Neural cell (in vitro differentiated cells): Measurements from ENCODE around the gene SLC4A4. TPM values are rescaled to one million over a fixed set of nuclear protein-coding genes. Genes with fewer than 3 reads are reported as not detected.

Experiments used
- H2AFZ ChIP-seq: fragments of 200-600, 300-800 bp; sonication (generic), shearing (Covaris generic); 2 replicates; pipeline ENCODE4 v1.6.0; 2014; ENCODE audit warnings: low read depth, mild to moderate bottlenecking, antibody characterized with exemption, low read length, moderate library complexity
- H3F3A ChIP-seq: fragments of 200-600 bp; shearing (Covaris generic); 2 replicates; pipeline ENCODE4 v1.6.1; 2016; ENCODE audit warnings: mild to moderate bottlenecking, moderate library complexity, mixed read lengths, antibody characterized with exemption, low read length; ENCODE audit not compliant: insufficient read depth, poor library complexity, severe bottlenecking
- H3K27ac ChIP-seq: fragments of 200-600, 300-800 bp; sonication (generic), shearing (Covaris generic); 2 replicates; pipeline ENCODE4 v1.5.1; 2014; ENCODE audit warnings: mild to moderate bottlenecking, low read length, moderate library complexity
- H3K27me3 ChIP-seq: fragments of 300-800, 200-600 bp; sonication (generic), shearing (Covaris generic); 2 replicates; pipeline ENCODE4 v1.6.0; 2014; ENCODE audit warnings: mild to moderate bottlenecking, low read depth, low read length, moderate library complexity; ENCODE audit not compliant: insufficient read depth
- H3K36me3 ChIP-seq: fragments of 300-800, 200-600 bp; sonication (generic), shearing (Covaris generic); 2 replicates; pipeline ENCODE4 v1.5.1; 2014; ENCODE audit warnings: mild to moderate bottlenecking, antibody characterized with exemption, low read length, moderate library complexity; ENCODE audit not compliant: insufficient read depth
- H3K4me2 ChIP-seq: fragments of 300-800, 200-600 bp; sonication (generic), shearing (Covaris generic); 2 replicates; pipeline ENCODE4 v1.6.0; 2014; ENCODE audit warnings: mild to moderate bottlenecking, low read length
- H3K4me3 ChIP-seq: fragments of 300-800, 200-600 bp; sonication (generic), shearing (Covaris generic); 2 replicates; pipeline ENCODE4 v1.5.1; 2014; ENCODE audit warnings: mild to moderate bottlenecking, low read length, moderate library complexity
- H3K79me2 ChIP-seq: fragments of 200-600 bp; shearing (Covaris generic); replicated peaks from 2 replicates; pipeline ENCODE4 v1.6.0; 2014; ENCODE audit warnings: mild to moderate bottlenecking, low read length, moderate library complexity; ENCODE audit not compliant: insufficient read depth
- H3K9ac ChIP-seq: fragments of 300-800, 200-600 bp; sonication (generic), shearing (Covaris generic); 2 replicates; pipeline ENCODE4 v1.6.1; 2016; ENCODE audit warnings: mild to moderate bottlenecking, low read length, mixed read lengths
- H3K9me2 ChIP-seq: fragments of 200-600 bp; shearing (Covaris generic); 2 replicates; pipeline ENCODE4 v1.6.1; 2016; ENCODE audit warnings: mild to moderate bottlenecking, low read length, mixed read lengths; ENCODE audit not compliant: insufficient read depth
- H3K9me3 ChIP-seq: fragments of 200-600, 300-800 bp; sonication (generic), shearing (Covaris generic); 2 replicates; pipeline ENCODE4 v1.6.1; 2016; ENCODE audit warnings: mild to moderate bottlenecking, mixed run types, low read length, moderate library complexity, mixed read lengths
- H4K20me1 ChIP-seq: fragments of 200-600 bp; shearing (Covaris generic); 2 replicates; pipeline ENCODE4 v1.6.1; 2016; ENCODE audit warnings: mild to moderate bottlenecking, mixed run types; ENCODE audit not compliant: insufficient read depth
- EP300 ChIP-seq: fragments of 450-650 bp; conservative IDR thresholded peaks from 2 replicates; pipeline ENCODE4 v1.6.1; 2014; ENCODE audit warnings: antibody characterized with exemption, mild to moderate bottlenecking, moderate library complexity; ENCODE audit not compliant: poor library complexity, severe bottlenecking
- EZH2 ChIP-seq: fragments of 200-600, 300-800 bp; shearing (Covaris generic), sonication (generic); IDR thresholded peaks from 2 replicates; pipeline ENCODE4 v1.6.1; 2014; ENCODE audit warnings: antibody characterized with exemption, low read length, borderline replicate concordance, mild to moderate bottlenecking; ENCODE audit not compliant: insufficient read depth, poor library complexity, severe bottlenecking
- MXI1 ChIP-seq: fragments of 450-650 bp; conservative IDR thresholded peaks from 2 replicates; pipeline ENCODE4 v1.6.1; 2014; ENCODE audit warnings: antibody characterized with exemption, mild to moderate bottlenecking; ENCODE audit not compliant: poor library complexity, severe bottlenecking
- POLR2AphosphoS5 ChIP-seq: IDR thresholded peaks from 2 replicates; pipeline ENCODE4 v1.6.1; 2012
- RAD21 ChIP-seq: fragments of 450-650 bp; conservative IDR thresholded peaks from 2 replicates; pipeline ENCODE4 v1.6.1; 2014; ENCODE audit warnings: antibody characterized with exemption, mild to moderate bottlenecking, moderate library complexity
- SMC3 ChIP-seq: fragments of 450-650 bp; conservative IDR thresholded peaks from 2 replicates; pipeline ENCODE4 v1.6.1; 2014; ENCODE audit warnings: antibody characterized with exemption, mild to moderate bottlenecking, moderate library complexity; ENCODE audit not compliant: poor library complexity
- TAF1 ChIP-seq: IDR thresholded peaks from 2 replicates; pipeline ENCODE4 v1.6.1; 2012; ENCODE audit warnings: low read depth
- polyA plus RNA-seq: library from polyadenylated mRNA; depleted of rRNA; stranded (reverse); fragments of >200 nt; gene quantifications from 2 replicates; pipeline ENCODE4 v1.2.3, GENCODE V29; 2014
- TF ChIP-seq, protein P1 (sequence below): IDR thresholded peaks from 2 replicates; pipeline ENCODE4 v1.6.1; 2012; ENCODE audit warnings: borderline replicate concordance
- TF ChIP-seq, protein P2 (sequence below): fragments of 450-650 bp; IDR thresholded peaks from 2 replicates; pipeline ENCODE4 v1.5.1; 2014; ENCODE audit warnings: antibody characterized with exemption, mild to moderate bottlenecking, moderate library complexity; ENCODE audit not compliant: poor library complexity, severe bottlenecking

SLC4A4 gene
- polyA plus RNA-seq, 1 donor from 2014 or later, result 9.2 TPM

DNA sequence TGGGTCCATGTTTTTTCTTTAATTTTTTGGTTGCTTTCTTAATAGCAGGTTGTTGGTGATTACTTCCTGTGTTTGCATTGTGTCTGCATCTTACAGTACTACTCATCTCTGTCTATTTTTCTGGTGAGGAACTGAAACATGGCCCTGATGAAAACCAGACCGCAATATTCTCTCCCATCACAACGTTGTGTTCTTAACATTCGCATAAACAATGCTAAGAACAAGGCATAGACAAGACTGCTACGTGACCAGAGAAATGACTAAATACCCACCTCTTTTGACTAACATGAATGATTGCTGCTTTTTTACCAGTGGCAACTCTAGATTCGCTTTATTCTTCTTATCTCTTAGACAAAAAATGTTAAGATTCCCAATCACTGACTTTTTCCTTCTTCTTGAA is 266.0 kb downstream of the SLC4A4 start:
- H3K4me3 ChIP-seq, result no peak overlapping the region
- TF ChIP-seq, protein P1, sequence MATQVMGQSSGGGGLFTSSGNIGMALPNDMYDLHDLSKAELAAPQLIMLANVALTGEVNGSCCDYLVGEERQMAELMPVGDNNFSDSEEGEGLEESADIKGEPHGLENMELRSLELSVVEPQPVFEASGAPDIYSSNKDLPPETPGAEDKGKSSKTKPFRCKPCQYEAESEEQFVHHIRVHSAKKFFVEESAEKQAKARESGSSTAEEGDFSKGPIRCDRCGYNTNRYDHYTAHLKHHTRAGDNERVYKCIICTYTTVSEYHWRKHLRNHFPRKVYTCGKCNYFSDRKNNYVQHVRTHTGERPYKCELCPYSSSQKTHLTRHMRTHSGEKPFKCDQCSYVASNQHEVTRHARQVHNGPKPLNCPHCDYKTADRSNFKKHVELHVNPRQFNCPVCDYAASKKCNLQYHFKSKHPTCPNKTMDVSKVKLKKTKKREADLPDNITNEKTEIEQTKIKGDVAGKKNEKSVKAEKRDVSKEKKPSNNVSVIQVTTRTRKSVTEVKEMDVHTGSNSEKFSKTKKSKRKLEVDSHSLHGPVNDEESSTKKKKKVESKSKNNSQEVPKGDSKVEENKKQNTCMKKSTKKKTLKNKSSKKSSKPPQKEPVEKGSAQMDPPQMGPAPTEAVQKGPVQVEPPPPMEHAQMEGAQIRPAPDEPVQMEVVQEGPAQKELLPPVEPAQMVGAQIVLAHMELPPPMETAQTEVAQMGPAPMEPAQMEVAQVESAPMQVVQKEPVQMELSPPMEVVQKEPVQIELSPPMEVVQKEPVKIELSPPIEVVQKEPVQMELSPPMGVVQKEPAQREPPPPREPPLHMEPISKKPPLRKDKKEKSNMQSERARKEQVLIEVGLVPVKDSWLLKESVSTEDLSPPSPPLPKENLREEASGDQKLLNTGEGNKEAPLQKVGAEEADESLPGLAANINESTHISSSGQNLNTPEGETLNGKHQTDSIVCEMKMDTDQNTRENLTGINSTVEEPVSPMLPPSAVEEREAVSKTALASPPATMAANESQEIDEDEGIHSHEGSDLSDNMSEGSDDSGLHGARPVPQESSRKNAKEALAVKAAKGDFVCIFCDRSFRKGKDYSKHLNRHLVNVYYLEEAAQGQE, result no peak
- TF ChIP-seq POLR2AphosphoS5 (no peak), TAF1 (no peak), MXI1 (no peak), SMC3 (no peak), EP300 (no peak), RAD21 (no peak), EZH2 (no peak)
- TF ChIP-seq, protein P2, sequence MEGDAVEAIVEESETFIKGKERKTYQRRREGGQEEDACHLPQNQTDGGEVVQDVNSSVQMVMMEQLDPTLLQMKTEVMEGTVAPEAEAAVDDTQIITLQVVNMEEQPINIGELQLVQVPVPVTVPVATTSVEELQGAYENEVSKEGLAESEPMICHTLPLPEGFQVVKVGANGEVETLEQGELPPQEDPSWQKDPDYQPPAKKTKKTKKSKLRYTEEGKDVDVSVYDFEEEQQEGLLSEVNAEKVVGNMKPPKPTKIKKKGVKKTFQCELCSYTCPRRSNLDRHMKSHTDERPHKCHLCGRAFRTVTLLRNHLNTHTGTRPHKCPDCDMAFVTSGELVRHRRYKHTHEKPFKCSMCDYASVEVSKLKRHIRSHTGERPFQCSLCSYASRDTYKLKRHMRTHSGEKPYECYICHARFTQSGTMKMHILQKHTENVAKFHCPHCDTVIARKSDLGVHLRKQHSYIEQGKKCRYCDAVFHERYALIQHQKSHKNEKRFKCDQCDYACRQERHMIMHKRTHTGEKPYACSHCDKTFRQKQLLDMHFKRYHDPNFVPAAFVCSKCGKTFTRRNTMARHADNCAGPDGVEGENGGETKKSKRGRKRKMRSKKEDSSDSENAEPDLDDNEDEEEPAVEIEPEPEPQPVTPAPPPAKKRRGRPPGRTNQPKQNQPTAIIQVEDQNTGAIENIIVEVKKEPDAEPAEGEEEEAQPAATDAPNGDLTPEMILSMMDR, result no peak
- no peaks in the 10 kb centered on the region for H3F3A ChIP-seq
- H3K27ac ChIP-seq, result no peak overlapping the region
- no peaks in the 10 kb centered on the region for H4K20me1 ChIP-seq
- H3K9me3 ChIP-seq, result no peaks in the 10 kb centered on the region
- no peak overlapping the region for H2AFZ ChIP-seq
- H3K27me3 ChIP-seq, result no peaks in the 10 kb centered on the region
- no peak overlapping the region for H3K9ac ChIP-seq
- no peaks in the 10 kb centered on the region for H3K79me2 ChIP-seq
- H3K9me2 ChIP-seq, result no peaks in the 10 kb centered on the region
- H3K4me2 ChIP-seq, result no peak overlapping the region
- H3K36me3 ChIP-seq, result no peaks in the 10 kb centered on the region

DNA sequence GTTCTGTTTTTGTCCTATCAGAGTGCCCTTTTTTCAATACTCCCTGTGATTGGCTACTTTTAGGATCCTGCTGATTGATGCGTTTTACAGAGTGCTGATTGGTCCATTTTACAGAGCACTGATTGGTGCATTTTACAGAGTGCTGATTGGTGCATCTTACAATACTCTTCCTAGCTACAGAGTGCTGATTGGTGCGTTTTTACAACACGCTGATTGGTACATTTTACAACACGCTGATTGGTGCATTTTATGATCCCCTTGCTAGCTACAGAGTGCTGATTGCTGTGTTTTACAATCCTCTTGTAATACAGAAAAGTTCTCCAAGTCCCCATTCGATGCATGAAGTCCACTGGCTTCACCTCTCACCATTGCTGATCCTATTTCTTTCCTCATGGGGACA is 268.3 kb downstream of the SLC4A4 start:
- TF ChIP-seq POLR2AphosphoS5 (no peak), EP300 (no peak), RAD21 (no peak), MXI1 (no peak), SMC3 (no peak), EZH2 (no peak), TAF1 (no peak)
- TF ChIP-seq, protein P2, result no peak
- TF ChIP-seq, protein P1, result no peak
- Histone ChIP-seq H3K27ac (no peak overlapping the region), H3K9ac (no peak overlapping the region), H3K4me3 (no peak overlapping the region), H3K36me3 (no peaks in the 10 kb centered on the region), H3K4me2 (no peak overlapping the region), H2AFZ (no peak overlapping the region), H4K20me1 (no peaks in the 10 kb centered on the region), H3K79me2 (no peaks in the 10 kb centered on the region), H3K9me2 (no peaks in the 10 kb centered on the region), H3K27me3 (no peaks in the 10 kb centered on the region), H3K9me3 (no peaks in the 10 kb centered on the region), H3F3A (no peaks in the 10 kb centered on the region)
